H9 (cell line): Measurements from ENCODE around the gene FSTL4. TPM values are rescaled to one million over a fixed set of nuclear protein-coding genes. Genes with fewer than 3 reads are reported as not detected.

Source experiments
- DNase-seq: peaks from one replicate; pipeline ENCODE4 v3.0.0-alpha.2; 2017
- H2AFZ ChIP-seq: one replicate; pipeline ENCODE4 v1.6.1; 2013; ENCODE audit warnings: mild to moderate bottlenecking, low read length, control low read depth, moderate library complexity
- H2AK5ac ChIP-seq: 2 replicates; pipeline ENCODE4 v1.6.1; 2013; ENCODE audit warnings: low read length, control low read depth, mixed read lengths; ENCODE audit not compliant: insufficient read length
- H2BK120ac ChIP-seq: one replicate; pipeline ENCODE4 v1.6.1; 2013; ENCODE audit warnings: low read depth, mild to moderate bottlenecking, low read length, control low read depth, inconsistent platforms; ENCODE audit not compliant: poor library complexity, severe bottlenecking
- H2BK12ac ChIP-seq: 2 replicates; pipeline ENCODE4 v1.6.1; 2013; ENCODE audit warnings: low read length, control low read depth, mixed read lengths, low read depth; ENCODE audit not compliant: insufficient read length
- H2BK15ac ChIP-seq: 2 replicates; pipeline ENCODE4 v1.6.1; 2013; ENCODE audit warnings: low read depth, low read length, control low read depth
- H2BK20ac ChIP-seq: one replicate; pipeline ENCODE4 v1.6.1; 2013; ENCODE audit warnings: low read depth, mild to moderate bottlenecking, low read length, control low read depth, inconsistent platforms; ENCODE audit not compliant: poor library complexity, severe bottlenecking
- H2BK5ac ChIP-seq: 2 replicates; pipeline ENCODE4 v1.6.1; 2013; ENCODE audit warnings: low read length, control low read depth, mixed read lengths; ENCODE audit not compliant: insufficient read length
- H3K14ac ChIP-seq: 2 replicates; pipeline ENCODE4 v1.6.1; 2013; ENCODE audit warnings: low read length, control low read depth; ENCODE audit not compliant: insufficient read depth
- H3K18ac ChIP-seq: 2 replicates; pipeline ENCODE4 v1.6.1; 2013; ENCODE audit warnings: low read depth, mild to moderate bottlenecking, mixed read lengths, low read length, control low read depth; ENCODE audit not compliant: insufficient read length
- H3K23ac ChIP-seq: 2 replicates; pipeline ENCODE4 v1.6.1; 2013; ENCODE audit warnings: low read length, control low read depth, mixed read lengths, low read depth; ENCODE audit not compliant: insufficient read length
- H3K23me2 ChIP-seq: 2 replicates; pipeline ENCODE4 v1.6.1; 2013; ENCODE audit warnings: low read depth, mild to moderate bottlenecking, mixed read lengths, low read length, control low read depth; ENCODE audit not compliant: insufficient read length, poor library complexity, severe bottlenecking
- H3K27ac ChIP-seq: 2 replicates; pipeline ENCODE4 v1.5.1; 2013; ENCODE audit warnings: low read length, control low read depth, mixed read lengths, low read depth; ENCODE audit not compliant: insufficient read length
- H3K27me3 ChIP-seq: 2 replicates; pipeline ENCODE4 v1.6.1; 2013; ENCODE audit warnings: low read length, control low read depth, inconsistent platforms; ENCODE audit not compliant: insufficient read depth
- H3K4ac ChIP-seq: 2 replicates; pipeline ENCODE4 v1.6.1; 2013; ENCODE audit warnings: low read depth, mild to moderate bottlenecking, control low read depth, inconsistent platforms, low read length, moderate library complexity
- H3K4me1 ChIP-seq: 2 replicates; pipeline ENCODE4 v1.6.1; 2013; ENCODE audit warnings: low read length, control low read depth, inconsistent platforms; ENCODE audit not compliant: insufficient read depth
- H3K4me2 ChIP-seq: 2 replicates; pipeline ENCODE4 v1.6.1; 2013; ENCODE audit warnings: low read length, control low read depth, mixed read lengths; ENCODE audit not compliant: insufficient read length, insufficient read depth
- H3K56ac ChIP-seq: 2 replicates; pipeline ENCODE4 v1.6.1; 2013; ENCODE audit warnings: low read depth, mild to moderate bottlenecking, mixed read lengths, low read length, control low read depth; ENCODE audit not compliant: insufficient read length
- H3K79me1 ChIP-seq: 2 replicates; pipeline ENCODE4 v1.6.1; 2013; ENCODE audit warnings: low read depth, mild to moderate bottlenecking, moderate library complexity, low read length, control low read depth, inconsistent platforms; ENCODE audit not compliant: insufficient read depth, poor library complexity, severe bottlenecking
- H3K79me2 ChIP-seq: 2 replicates; pipeline ENCODE4 v1.6.1; 2013; ENCODE audit warnings: low read length, control low read depth, inconsistent platforms; ENCODE audit not compliant: insufficient read depth
- H3K9ac ChIP-seq: 2 replicates; pipeline ENCODE4 v1.6.1; 2013; ENCODE audit warnings: low read length, control low read depth, mixed read lengths; ENCODE audit not compliant: insufficient read length; ENCODE audit errors: extremely low read depth
- H3K9me3 ChIP-seq: one replicate; pipeline ENCODE4 v1.6.1; 2013; ENCODE audit warnings: low read depth, low read length, inconsistent platforms; ENCODE audit not compliant: control insufficient read depth
- H3T11ph ChIP-seq: one replicate; pipeline ENCODE4 v1.6.1; 2013; ENCODE audit warnings: mild to moderate bottlenecking, low read length, control low read depth, inconsistent platforms
- H4K20me1 ChIP-seq: one replicate; pipeline ENCODE4 v1.6.1; 2013; ENCODE audit not compliant: control insufficient read depth, insufficient read length, insufficient read depth
- H4K5ac ChIP-seq: 2 replicates; pipeline ENCODE4 v1.6.1; 2013; ENCODE audit warnings: low read depth, mild to moderate bottlenecking, mixed read lengths, low read length, control low read depth; ENCODE audit not compliant: insufficient read length
- H4K8ac ChIP-seq: replicated peaks from 2 replicates; pipeline ENCODE4 v1.6.1; 2013; ENCODE audit warnings: low read length, control low read depth, mixed read lengths, low read depth; ENCODE audit not compliant: insufficient read length
- H4K91ac ChIP-seq: 2 replicates; pipeline ENCODE4 v1.6.1; 2013; ENCODE audit warnings: low read depth, mild to moderate bottlenecking, moderate library complexity, mixed read lengths, low read length, control low read depth; ENCODE audit not compliant: insufficient read length
- H3K27ac Mint-ChIP-seq, 3 experiments: 2 replicates in 2 of 3; 3 replicates in 1 of 3; pipeline ENCODE4 v1.8.0; 2020 to 2021; ENCODE audit warnings: mixed read lengths in 3 of 3, mild to moderate bottlenecking in 1 of 3, moderate library complexity in 1 of 3
- H3K27me3 Mint-ChIP-seq: 2 replicates; pipeline ENCODE4 v1.8.0; 2021; ENCODE audit warnings: low read depth, mild to moderate bottlenecking, moderate library complexity, mixed read lengths
- H3K36me3 Mint-ChIP-seq, 3 experiments: 2 replicates in 2 of 3; 3 replicates in 1 of 3; pipeline ENCODE4 v1.8.0; 2020 to 2021; ENCODE audit warnings: low read depth in 3 of 3, mixed read lengths in 3 of 3; ENCODE audit not compliant: insufficient read depth in 1 of 3
- H3K4me1 Mint-ChIP-seq, 2 experiments: 2 replicates each; pipeline ENCODE4 v1.8.0; 2020; ENCODE audit warnings: mixed read lengths in 2 of 2
- H3K4me3 Mint-ChIP-seq, 2 experiments: 2 replicates in 1 of 2; 3 replicates in 1 of 2; pipeline ENCODE4 v1.8.0; 2020 to 2021; ENCODE audit warnings: mild to moderate bottlenecking in 2 of 2, mixed read lengths in 2 of 2, moderate library complexity in 1 of 2
- H3K9me3 Mint-ChIP-seq, 2 experiments: 2 replicates in 1 of 2; 3 replicates in 1 of 2; pipeline ENCODE4 v1.8.0; 2020; ENCODE audit warnings: mild to moderate bottlenecking in 2 of 2, mixed read lengths in 2 of 2, moderate library complexity in 1 of 2
- WGBS: extraction: QIAGEN DNeasy Blood & Tissue Kit; methylation state at CpG from one replicate; pipeline ENCODE4 v1.1.7; 2013; ENCODE audit warnings: missing lambda C conversion rate, low lambda C conversion rate, mixed read lengths; ENCODE audit not compliant: insufficient read length; ENCODE audit errors: extremely low coverage; 5-methylcytosine and 5-hydroxymethylcytosine counted together
- total RNA-seq: library from RNA; stranded (reverse); gene quantifications from 2 replicates; pipeline ENCODE4 v1.2.1, GENCODE V29; 2021
- TF ChIP-seq, protein P1 (sequence below): fragments of 200-600 bp; sonication (generic); conservative IDR thresholded peaks from 3 replicates; pipeline ENCODE4 v1.8.0; 2021; ENCODE audit warnings: antibody characterized with exemption, mild to moderate bottlenecking

Gene FSTL4
- total RNA-seq, 1 experiment from 2014 or later = 5.7 TPM

DNA sequence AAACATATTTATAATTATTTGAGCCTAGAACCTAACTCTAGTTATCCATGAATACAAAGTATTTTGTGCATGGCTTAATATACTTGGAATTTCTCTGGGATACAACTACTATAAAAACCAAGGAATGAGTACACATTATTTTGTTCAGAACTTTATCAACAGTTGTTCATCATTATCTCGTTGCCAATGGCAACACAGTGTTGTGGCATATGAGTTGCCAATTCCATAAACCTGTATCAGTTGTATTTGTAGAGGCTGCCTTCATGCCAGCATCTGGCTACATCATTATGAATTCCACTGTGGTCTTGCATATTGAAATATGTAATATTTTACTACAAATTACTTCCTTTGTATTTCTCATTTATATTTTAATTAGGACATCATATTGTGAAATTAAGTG is 250.4 kb downstream of the FSTL4 start:
- Histone ChIP-seq H3K4me1 (peaks cover 12% of the 10 kb centered on the region; the same call in 1 of the 2 replicates), H4K91ac (no peak overlapping the region), H2BK12ac (no peak overlapping the region), H2BK120ac (no peak overlapping the region), H3K4me2 (no peak overlapping the region), H2AK5ac (no peak overlapping the region), H3K23ac (no peak overlapping the region), H4K20me1 (no peaks in the 10 kb centered on the region), H3K23me2 (no peaks in the 10 kb centered on the region), H3K27me3 (no peaks in the 10 kb centered on the region), H3K18ac (no peak overlapping the region), H3K14ac (no peak overlapping the region), H3K79me2 (no peaks in the 10 kb centered on the region), H3K27ac (no peak overlapping the region), H2BK15ac (no peak overlapping the region), H3K56ac (no peak overlapping the region), H2AFZ (no peak overlapping the region), H3K79me1 (no peaks in the 10 kb centered on the region), H3T11ph (no peak overlapping the region), H3K9ac (no peak overlapping the region), H2BK5ac (no peak overlapping the region), H2BK20ac (no peak overlapping the region), H4K5ac (no peak overlapping the region), H4K8ac (no peak overlapping the region), H3K4ac (no peak overlapping the region), H3K9me3 (no peaks in the 10 kb centered on the region)
- no CpG with 5 or more reads among the region's 1 CpG for WGBS
- Mint-ChIP-seq H3K9me3 (no peaks in the 10 kb centered on the region; a peak in 1 of 5 replicates), H3K4me3 (no peak overlapping the region), H3K36me3 (no peaks in the 10 kb centered on the region), H3K27ac (no peak overlapping the region), H3K4me1 (peaks cover 46 to 54% of the 10 kb centered on the region in 2 experiments), H3K27me3 (peaks cover 3% of the 10 kb centered on the region)
- DNase-seq = no peak
- TF ChIP-seq, protein P1, sequence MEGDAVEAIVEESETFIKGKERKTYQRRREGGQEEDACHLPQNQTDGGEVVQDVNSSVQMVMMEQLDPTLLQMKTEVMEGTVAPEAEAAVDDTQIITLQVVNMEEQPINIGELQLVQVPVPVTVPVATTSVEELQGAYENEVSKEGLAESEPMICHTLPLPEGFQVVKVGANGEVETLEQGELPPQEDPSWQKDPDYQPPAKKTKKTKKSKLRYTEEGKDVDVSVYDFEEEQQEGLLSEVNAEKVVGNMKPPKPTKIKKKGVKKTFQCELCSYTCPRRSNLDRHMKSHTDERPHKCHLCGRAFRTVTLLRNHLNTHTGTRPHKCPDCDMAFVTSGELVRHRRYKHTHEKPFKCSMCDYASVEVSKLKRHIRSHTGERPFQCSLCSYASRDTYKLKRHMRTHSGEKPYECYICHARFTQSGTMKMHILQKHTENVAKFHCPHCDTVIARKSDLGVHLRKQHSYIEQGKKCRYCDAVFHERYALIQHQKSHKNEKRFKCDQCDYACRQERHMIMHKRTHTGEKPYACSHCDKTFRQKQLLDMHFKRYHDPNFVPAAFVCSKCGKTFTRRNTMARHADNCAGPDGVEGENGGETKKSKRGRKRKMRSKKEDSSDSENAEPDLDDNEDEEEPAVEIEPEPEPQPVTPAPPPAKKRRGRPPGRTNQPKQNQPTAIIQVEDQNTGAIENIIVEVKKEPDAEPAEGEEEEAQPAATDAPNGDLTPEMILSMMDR = no peak
